HepG2 (cell line): ENCODE data around the gene LRRC32.

ENCODE experiments used
- GABPA ChIP-seq, 2 experiments: IDR thresholded peaks; 2 replicates each; pipeline ENCODE4 v1.6.1; 2011 to 2016; ENCODE audit warnings: low read depth in 2 of 2, low read length in 1 of 2, missing biosample characterization in 1 of 2, missing genetic modification characterization in 1 of 2
- MAZ ChIP-seq, 2 experiments: sonication (generic) in 1 of 2; formaldehyde crosslinking in 1 of 2; IDR thresholded peaks; 2 replicates each; pipeline versions ENCODE4 v1.5.0 to v1.6.1; 2012 to 2020; ENCODE audit warnings: low read depth in 2 of 2, mild to moderate bottlenecking in 2 of 2, borderline replicate concordance in 1 of 2, improper control_type of control experiment in 1 of 2, low read length in 1 of 2, missing genetic modification reagents in 1 of 2, moderate library complexity in 1 of 2
- NCOA2 ChIP-seq: sonication (generic); formaldehyde crosslinking; IDR thresholded peaks from 2 replicates; pipeline ENCODE4 v1.8.0; 2022; ENCODE audit warnings: inconsistent platforms
- NR2C2 ChIP-seq: sonication (generic); formaldehyde crosslinking; IDR thresholded peaks from 2 replicates; pipeline ENCODE4 v1.4.0; 2020; ENCODE audit warnings: missing genetic modification reagents, mild to moderate bottlenecking, moderate library complexity, borderline replicate concordance
- ZZZ3 ChIP-seq: sonication (generic); formaldehyde crosslinking; IDR thresholded peaks from 2 replicates; pipeline ENCODE4 v1.4.0; 2020; ENCODE audit warnings: missing genetic modification reagents, mild to moderate bottlenecking, borderline replicate concordance
- TF ChIP-seq, protein P1 (sequence below): sonication (generic); formaldehyde crosslinking; IDR thresholded peaks from 2 replicates; pipeline ENCODE4 v1.8.1; 2022; ENCODE audit warnings: low read depth, mild to moderate bottlenecking, missing genetic modification reagents

- TF ChIP-seq MAZ (IDR thresholded peaks at IDR 0.05; ENCODE audit: borderline replicate concordance, low read depth, low read length) (no peak), MAZ (CRISPR knock-in tag; IDR thresholded peaks at IDR 0.05; ENCODE audit: low read depth) (no peak), GABPA (IDR thresholded peaks at IDR 0.05; ENCODE audit: low read depth, low read length) (no peak), GABPA (CRISPR knock-in tag; IDR thresholded peaks at IDR 0.05; ENCODE audit: low read depth) (no peak), NR2C2 (CRISPR knock-in tag) (no peak), NCOA2 (CRISPR knock-in tag) (no peak), ZZZ3 (CRISPR knock-in tag) (no peak)
- TF ChIP-seq, protein P1, sequence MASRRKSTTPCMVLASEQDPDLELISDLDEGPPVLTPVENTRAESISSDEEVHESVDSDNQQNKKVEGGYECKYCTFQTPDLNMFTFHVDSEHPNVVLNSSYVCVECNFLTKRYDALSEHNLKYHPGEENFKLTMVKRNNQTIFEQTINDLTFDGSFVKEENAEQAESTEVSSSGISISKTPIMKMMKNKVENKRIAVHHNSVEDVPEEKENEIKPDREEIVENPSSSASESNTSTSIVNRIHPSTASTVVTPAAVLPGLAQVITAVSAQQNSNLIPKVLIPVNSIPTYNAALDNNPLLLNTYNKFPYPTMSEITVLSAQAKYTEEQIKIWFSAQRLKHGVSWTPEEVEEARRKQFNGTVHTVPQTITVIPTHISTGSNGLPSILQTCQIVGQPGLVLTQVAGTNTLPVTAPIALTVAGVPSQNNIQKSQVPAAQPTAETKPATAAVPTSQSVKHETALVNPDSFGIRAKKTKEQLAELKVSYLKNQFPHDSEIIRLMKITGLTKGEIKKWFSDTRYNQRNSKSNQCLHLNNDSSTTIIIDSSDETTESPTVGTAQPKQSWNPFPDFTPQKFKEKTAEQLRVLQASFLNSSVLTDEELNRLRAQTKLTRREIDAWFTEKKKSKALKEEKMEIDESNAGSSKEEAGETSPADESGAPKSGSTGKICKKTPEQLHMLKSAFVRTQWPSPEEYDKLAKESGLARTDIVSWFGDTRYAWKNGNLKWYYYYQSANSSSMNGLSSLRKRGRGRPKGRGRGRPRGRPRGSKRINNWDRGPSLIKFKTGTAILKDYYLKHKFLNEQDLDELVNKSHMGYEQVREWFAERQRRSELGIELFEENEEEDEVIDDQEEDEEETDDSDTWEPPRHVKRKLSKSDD (CRISPR knock-in tag) = no peak
Measured at GRCh38 chr11:76665921-76666351, 4.6 kb downstream of the LRRC32 start.
